Measurements from ENCODE around the gene ZNF341. TPM values are rescaled to one million over a fixed set of nuclear protein-coding genes. Genes with fewer than 3 reads are reported as not detected.

ZNF341 gene
- total RNA-seq, 1 donor from 2014 or later = 8.3 TPM

DNA sequence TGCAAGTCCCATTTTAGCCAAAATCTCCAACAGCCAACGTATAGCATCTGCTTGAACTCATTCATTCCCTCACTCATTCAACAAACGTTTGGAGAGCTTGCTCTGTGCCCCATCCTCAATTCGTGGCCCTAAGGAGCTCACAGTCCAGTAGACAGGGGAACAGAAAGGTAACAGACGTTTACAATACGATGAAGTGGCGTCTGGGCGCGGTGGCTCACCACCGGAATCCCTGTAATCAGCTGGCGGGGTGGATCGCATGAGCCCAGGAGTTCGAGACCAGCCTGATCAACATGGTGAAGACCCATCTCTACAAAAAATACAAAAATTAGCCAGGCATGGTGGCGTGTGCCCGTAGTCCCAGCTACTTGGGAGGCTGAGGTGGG, 44.8 kb upstream of the ZNF341 start:
- Mint-ChIP-seq H3K36me3 (ENCODE audit: insufficient read depth) (peaks cover 2% of the 10 kb centered on the region), H3K9me3 (ENCODE audit: low read depth) (no peaks in the 10 kb centered on the region), H3K27ac (peak overlapping the region; percentile 16), H3K4me1 (ENCODE audit: low read depth) (peaks cover 17% of the 10 kb centered on the region), H3K4me3 (ENCODE audit: low read depth) (peak overlapping the region; percentile 73), H3K27me3 (no peaks in the 10 kb centered on the region)
- TF ChIP-seq, protein P1, sequence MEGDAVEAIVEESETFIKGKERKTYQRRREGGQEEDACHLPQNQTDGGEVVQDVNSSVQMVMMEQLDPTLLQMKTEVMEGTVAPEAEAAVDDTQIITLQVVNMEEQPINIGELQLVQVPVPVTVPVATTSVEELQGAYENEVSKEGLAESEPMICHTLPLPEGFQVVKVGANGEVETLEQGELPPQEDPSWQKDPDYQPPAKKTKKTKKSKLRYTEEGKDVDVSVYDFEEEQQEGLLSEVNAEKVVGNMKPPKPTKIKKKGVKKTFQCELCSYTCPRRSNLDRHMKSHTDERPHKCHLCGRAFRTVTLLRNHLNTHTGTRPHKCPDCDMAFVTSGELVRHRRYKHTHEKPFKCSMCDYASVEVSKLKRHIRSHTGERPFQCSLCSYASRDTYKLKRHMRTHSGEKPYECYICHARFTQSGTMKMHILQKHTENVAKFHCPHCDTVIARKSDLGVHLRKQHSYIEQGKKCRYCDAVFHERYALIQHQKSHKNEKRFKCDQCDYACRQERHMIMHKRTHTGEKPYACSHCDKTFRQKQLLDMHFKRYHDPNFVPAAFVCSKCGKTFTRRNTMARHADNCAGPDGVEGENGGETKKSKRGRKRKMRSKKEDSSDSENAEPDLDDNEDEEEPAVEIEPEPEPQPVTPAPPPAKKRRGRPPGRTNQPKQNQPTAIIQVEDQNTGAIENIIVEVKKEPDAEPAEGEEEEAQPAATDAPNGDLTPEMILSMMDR (IDR thresholded peaks at IDR 0.05; ENCODE audit: unreplicated experiment) = no peak
- no peak for DNase-seq (ENCODE audit: low spot score, unreplicated experiment)

DNA sequence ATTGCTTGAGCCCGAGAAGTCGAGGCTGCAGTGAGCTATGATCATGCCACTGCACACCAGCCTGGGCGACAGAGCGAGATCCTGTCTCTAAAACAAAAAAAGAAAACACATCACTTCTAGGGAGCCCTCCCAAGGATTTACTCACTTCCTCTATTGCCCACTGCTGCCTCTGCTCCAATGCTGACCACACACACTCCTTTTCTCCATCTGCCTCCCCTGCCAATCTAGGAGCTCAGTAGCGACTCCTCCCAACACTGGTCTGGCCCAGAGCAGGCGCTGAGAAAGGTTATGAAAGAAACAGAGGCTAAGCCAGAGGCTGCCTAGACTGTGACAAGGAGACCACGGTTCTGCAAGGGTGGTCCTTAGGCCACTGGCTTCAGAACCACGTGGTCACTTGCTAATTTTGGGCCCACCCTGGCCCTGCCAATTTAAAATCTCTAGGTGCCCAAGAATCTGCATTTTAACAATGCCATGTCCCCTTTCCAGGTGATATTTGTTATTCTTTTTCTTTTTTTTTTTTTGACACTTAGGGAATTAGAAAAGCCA, 44.4 kb upstream of the ZNF341 start:
- peak overlapping the region; percentile 16 for H3K27ac Mint-ChIP-seq
- TF ChIP-seq, protein P1 (IDR thresholded peaks at IDR 0.05; ENCODE audit: unreplicated experiment) = no peak
- DNase-seq (ENCODE audit: low spot score, unreplicated experiment) = no peak
- H3K36me3 Mint-ChIP-seq (ENCODE audit: insufficient read depth) = peaks cover 2% of the 10 kb centered on the region
- no peaks in the 10 kb centered on the region for H3K27me3 Mint-ChIP-seq
- peaks cover 17% of the 10 kb centered on the region for H3K4me1 Mint-ChIP-seq (ENCODE audit: low read depth)
- peak overlapping the region; percentile 73 for H3K4me3 Mint-ChIP-seq (ENCODE audit: low read depth)
- H3K9me3 Mint-ChIP-seq (ENCODE audit: low read depth) = no peaks in the 10 kb centered on the region

DNA sequence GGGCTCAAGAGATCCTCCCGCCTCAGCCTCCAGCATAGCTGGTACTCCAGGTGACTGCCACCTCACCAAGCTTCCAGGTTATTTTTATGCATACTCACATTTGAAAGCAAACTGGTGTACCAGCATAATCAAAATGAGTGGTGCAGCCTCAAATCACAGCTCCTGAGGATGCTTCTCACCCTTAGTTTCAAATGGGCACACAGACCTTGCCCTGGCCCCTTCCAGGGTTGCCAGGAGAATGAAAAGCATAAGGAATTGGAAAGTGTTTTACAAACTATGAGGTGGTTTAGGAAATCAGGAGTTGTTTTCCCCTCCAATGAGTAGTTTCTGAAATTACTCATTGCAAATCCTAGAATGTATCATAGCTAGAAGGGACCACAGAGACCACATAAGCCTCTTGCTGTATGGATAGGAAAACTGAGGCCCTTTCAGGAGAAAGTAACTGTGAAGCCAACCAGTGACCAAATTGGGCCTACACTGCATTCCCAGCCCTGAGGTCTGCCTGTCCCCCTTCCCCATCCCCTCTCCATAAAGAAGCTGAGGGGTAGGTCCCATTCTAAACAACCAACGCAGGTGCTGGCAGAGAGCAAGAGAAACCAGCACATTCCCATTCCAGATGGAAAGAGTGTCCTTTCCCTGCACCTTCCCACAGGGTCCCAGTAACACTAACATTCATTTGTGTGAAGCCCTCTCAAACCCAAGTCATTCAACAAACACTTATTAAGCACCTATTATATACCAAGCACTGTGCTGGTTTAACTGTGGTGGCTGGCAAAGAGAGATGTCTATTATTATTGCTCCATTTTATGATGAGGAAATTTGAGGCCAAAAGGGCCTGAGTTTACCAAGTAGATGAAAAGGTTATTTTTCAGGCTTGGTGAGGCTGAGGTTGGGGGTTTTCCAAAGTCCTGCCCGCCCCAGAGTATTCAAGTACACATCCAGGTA, 43.5 kb upstream of the ZNF341 start:
- H3K27me3 Mint-ChIP-seq = no peaks in the 10 kb centered on the region
- H3K4me3 Mint-ChIP-seq (ENCODE audit: low read depth) = no peak overlapping the region
- peaks cover 17% of the 10 kb centered on the region for H3K4me1 Mint-ChIP-seq (ENCODE audit: low read depth)
- TF ChIP-seq, protein P1 (IDR thresholded peaks at IDR 0.05; ENCODE audit: unreplicated experiment) = no peak
- no peaks in the 10 kb centered on the region for H3K9me3 Mint-ChIP-seq (ENCODE audit: low read depth)
- DNase-seq (ENCODE audit: low spot score, unreplicated experiment) = no peak
- peak overlapping the region; percentile 56 for H3K27ac Mint-ChIP-seq
- peaks cover 2% of the 10 kb centered on the region for H3K36me3 Mint-ChIP-seq (ENCODE audit: insufficient read depth)

DNA sequence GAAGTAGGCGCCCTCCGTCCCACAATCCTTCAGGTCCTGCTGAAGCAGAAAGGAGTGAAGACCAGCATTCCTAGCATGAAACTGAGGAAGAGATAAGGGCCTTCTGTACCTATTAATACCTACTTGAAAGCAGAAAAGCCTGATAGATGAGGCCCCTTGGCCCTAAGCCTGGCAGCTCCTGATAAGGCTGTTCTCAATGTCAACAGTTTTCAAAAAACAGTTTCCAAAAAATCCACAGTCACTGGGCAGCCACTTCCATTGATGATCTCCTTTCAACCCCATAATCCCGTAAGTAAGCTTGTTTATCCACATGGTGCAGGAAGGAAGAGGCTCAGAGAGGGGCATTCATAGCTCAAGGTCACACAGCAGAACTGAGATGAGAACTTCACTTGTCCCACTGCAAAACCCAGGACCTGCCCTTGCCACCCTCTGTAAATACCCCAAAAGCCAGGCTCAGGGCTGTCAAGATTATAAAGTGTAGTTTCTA, 42.8 kb upstream of the ZNF341 start:
- no peaks in the 10 kb centered on the region for H3K27me3 Mint-ChIP-seq
- no peak overlapping the region for H3K4me3 Mint-ChIP-seq (ENCODE audit: low read depth)
- DNase-seq (ENCODE audit: low spot score, unreplicated experiment) = no peak
- TF ChIP-seq, protein P1 (IDR thresholded peaks at IDR 0.05; ENCODE audit: unreplicated experiment) = no peak
- peaks cover 17% of the 10 kb centered on the region for H3K4me1 Mint-ChIP-seq (ENCODE audit: low read depth)
- H3K27ac Mint-ChIP-seq = peak overlapping the region; percentile 31
- no peaks in the 10 kb centered on the region for H3K9me3 Mint-ChIP-seq (ENCODE audit: low read depth)
- peaks cover 2% of the 10 kb centered on the region for H3K36me3 Mint-ChIP-seq (ENCODE audit: insufficient read depth)

DNA sequence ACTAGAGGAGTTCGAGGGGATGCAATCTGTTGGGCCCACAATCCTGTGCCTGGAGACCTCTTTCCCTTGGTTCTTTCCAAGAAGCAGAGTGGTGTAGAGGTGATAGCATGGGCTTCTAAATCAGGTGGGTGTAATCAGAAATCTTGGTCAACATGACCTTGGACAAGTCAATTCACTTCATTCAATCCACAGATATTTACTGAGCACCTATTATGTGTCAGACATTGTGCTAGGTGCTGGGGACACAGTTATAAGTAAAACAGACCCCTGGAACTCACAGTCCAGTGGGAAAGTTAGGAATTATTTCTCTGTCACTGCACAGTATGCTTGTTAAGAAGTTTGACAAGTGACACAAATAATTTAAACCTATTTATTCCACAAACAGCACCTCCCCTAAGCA, 42.3 kb upstream of the ZNF341 start:
- Mint-ChIP-seq H3K27ac (no peak overlapping the region), H3K27me3 (no peaks in the 10 kb centered on the region), H3K4me1 (ENCODE audit: low read depth) (peaks cover 22% of the 10 kb centered on the region), H3K36me3 (ENCODE audit: insufficient read depth) (peaks cover 2% of the 10 kb centered on the region), H3K9me3 (ENCODE audit: low read depth) (no peaks in the 10 kb centered on the region), H3K4me3 (ENCODE audit: low read depth) (no peak overlapping the region)
- DNase-seq (ENCODE audit: low spot score, unreplicated experiment) = no peak
- TF ChIP-seq, protein P1 (IDR thresholded peaks at IDR 0.05; ENCODE audit: unreplicated experiment) = no peak

All from progenitor cell of endocrine pancreas (in vitro differentiated cells).